ENCODE measurements around the gene POLDIP2.

DNA sequence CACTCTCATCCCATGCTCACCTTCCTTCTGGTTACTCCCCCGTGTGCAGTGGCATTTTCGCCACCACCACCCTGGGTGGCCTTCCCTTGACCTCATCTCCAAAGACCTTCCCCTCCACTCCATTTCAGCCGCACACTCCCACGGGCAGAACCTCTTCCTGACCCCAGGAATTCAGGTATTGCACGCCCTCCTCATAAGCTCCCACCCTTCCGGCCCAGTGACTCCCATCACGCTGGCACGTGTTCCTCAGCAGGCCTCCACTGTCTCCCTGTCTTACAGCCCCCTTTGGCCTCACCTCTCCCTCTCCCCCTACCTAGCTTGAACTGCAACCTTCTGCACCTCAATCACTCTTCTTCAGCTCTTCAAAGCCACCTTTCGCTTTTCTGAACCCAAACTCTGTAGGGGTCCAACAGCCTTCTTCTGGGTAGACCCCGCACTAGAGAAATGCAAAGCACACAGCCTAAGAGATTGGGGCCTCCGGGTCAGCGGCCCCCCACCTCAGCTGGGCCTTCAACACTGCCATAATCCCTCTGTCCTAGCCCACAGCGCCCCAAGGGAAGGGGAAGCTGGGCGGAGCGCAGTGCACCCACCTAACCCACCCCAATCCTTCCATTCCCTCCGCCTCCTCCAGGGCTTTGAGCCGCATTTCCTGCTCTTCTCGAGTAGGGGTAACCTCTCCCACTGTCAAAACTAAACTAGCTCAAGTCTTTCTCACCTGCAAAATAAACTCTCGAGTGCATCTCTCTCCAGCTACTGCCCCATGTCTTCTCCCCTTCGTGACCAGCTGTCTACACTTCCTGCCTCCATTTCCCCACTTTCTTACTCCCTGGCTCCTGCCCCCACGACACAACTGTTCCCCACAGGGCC is 40.0 kb downstream of the POLDIP2 start:
- TF ChIP-seq YY1 (IDR thresholded peaks at IDR 0.05; ENCODE audit: insufficient read depth, insufficient read length) (no peak), ZNF274 (IDR thresholded peaks at IDR 0.05; ENCODE audit: low read depth, low read length) (no peak), SUZ12 (IDR thresholded peaks at IDR 0.05; ENCODE audit: extremely low read depth, insufficient read depth, insufficient read length) (no peak)

All from NT2/D1 (cell line).